Activated naive CD8-positive, alpha-beta T cell treated with anti-CD3 and anti-CD28 coated beads, Interleukin-2, amount 10 ng/mL, durations not matched to agents 7 days and 5 days (primary cell): ENCODE measurements around the gene PRDX5. TPM values are rescaled to one million over a fixed set of nuclear protein-coding genes. Genes with fewer than 3 reads are reported as not detected.

ENCODE experiments used
- ATAC-seq: fragments of 150-1000 bp; cut with Tn5 transposase; one replicate; pipeline ENCODE4 v1.10.0; 2021; ENCODE audit warnings: low read depth, moderate library complexity
- POLR2A ChIA-PET: fragments of 350-600 bp; sonication (Branson Sonifier 250); formaldehyde crosslinking; loops from one replicate; lab custom pipeline; 2021; ENCODE audit warnings: antibody characterized with exemption; lab: Charles Lee
- DNase-seq: peaks from one replicate; pipeline ENCODE4 v3.0.0; 2021
- H3K27ac Mint-ChIP-seq: one replicate; pipeline ENCODE4 v1.8.0; 2022; ENCODE audit warnings: mild to moderate bottlenecking, mixed read lengths
- H3K27me3 Mint-ChIP-seq: one replicate; pipeline ENCODE4 v1.8.0; 2022; ENCODE audit warnings: mild to moderate bottlenecking, moderate library complexity, mixed read lengths
- H3K36me3 Mint-ChIP-seq: one replicate; pipeline ENCODE4 v1.8.0; 2021; ENCODE audit warnings: mild to moderate bottlenecking, mixed read lengths
- H3K4me1 Mint-ChIP-seq: one replicate; pipeline ENCODE4 v1.8.0; 2021; ENCODE audit warnings: mixed read lengths
- H3K4me3 Mint-ChIP-seq: one replicate; pipeline ENCODE4 v1.8.0; 2022; ENCODE audit warnings: mild to moderate bottlenecking, moderate library complexity, mixed read lengths
- H3K9me3 Mint-ChIP-seq: one replicate; pipeline ENCODE4 v1.8.0; 2021; ENCODE audit warnings: mixed read lengths
- total RNA-seq, 2 experiments: library from RNA; stranded (reverse); gene quantifications; one replicate each; pipeline ENCODE4 v1.2.3, GENCODE V29; 2021

The PRDX5 gene
- total RNA-seq, 2 experiments from 2014 or later = 85.1 to 91.2 TPM

DNA sequence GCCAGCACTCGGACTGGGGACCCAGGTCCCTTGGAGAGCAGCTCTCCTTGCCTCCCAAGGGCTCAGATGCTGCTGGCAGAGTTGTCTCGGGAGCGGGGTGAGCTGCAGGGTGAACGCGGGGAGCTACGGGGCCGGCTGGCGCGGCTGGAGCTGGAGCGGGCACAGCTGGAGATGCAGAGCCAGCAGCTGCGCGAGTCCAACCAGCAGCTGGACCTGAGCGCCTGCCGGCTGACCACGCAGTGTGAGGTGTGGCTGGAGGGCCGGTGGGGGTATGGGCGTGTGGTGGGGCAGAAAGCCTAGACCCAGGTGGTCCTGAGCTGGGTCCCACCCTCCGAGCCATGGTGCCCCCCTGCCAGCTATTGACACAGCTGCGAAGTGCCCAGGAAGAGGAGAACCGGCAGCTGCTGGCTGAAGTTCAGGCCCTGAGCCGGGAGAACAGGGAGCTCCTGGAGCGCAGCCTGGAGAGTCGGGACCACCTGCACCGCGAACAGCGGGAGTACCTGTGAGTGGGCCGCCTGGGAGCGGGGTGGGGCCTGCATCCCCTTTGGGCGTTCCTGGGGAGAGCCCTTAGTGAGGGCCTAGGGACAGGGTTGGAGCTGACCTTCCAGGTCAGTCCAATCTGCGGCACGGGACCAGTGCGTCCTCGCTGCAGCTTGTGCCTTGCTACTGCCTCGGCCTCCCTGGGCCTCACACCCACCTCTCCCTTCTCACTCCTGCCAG, 35.2 kb downstream of the PRDX5 start:
- Mint-ChIP-seq H3K4me1 (peaks cover 8% of the 10 kb centered on the region), H3K27ac (no peak overlapping the region), H3K9me3 (no peaks in the 10 kb centered on the region), H3K4me3 (no peak overlapping the region), H3K27me3 (no peaks in the 10 kb centered on the region), H3K36me3 (peaks cover 6% of the 10 kb centered on the region)
- ATAC-seq = no peak
- POLR2A ChIA-PET = interaction anchor here (0.8 to 2.3 kb wide), 3 partner anchors 8 to 35 kb away, joined by 3 to 11 read pairs (median 8); partner anchors contain the start of genes PRDX5 and TRMT112
- DNase-seq = no peak

DNA sequence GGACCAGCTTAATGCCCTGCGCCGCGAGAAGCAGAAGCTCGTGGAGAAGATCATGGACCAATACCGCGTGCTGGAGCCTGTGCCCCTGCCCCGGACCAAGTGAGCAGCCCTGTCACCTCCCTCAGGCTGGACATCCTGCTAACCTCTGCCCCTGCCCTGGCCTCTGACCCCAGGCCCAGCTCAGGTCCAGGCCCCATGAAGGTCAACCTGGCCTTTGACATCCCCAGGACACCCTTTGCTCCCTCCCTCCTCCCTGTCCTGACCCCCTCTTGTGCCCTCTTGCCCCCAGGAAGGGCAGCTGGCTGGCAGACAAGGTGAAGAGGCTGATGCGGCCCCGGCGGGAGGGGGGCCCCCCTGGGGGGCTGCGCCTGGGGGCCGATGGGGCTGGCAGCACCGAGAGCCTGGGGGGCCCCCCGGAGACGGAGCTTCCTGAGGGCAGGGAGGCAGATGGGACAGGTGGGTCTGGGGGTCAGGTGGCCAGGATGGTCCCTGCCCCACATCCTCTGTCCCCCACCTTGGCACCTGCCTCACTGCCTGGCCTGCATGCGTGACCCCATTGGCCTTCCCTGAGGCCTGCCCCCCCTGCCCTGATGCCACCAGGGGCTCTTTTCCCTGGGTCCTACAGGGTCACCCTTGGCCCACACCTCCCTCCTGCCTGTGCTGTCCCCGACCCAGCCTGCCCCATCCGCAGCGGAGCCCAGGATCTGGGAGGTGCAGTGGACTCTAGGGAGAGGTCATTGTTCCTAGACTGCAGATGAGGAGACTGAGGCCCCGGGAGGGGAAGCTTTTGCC, 36.0 kb downstream of the PRDX5 start:
- POLR2A ChIA-PET = interaction anchor here (0.5 to 2.3 kb wide), 6 partner anchors 9 to 131 kb away, joined by 3 to 17 read pairs (median 6); partner anchors contain the start of genes PRDX5 and TRMT112
- no peak overlapping the region for H3K4me3 Mint-ChIP-seq
- no peak overlapping the region for H3K27ac Mint-ChIP-seq
- H3K27me3 Mint-ChIP-seq = no peaks in the 10 kb centered on the region
- H3K36me3 Mint-ChIP-seq = peaks cover 6% of the 10 kb centered on the region
- DNase-seq (no peak), ATAC-seq (no peak)
- no peaks in the 10 kb centered on the region for H3K9me3 Mint-ChIP-seq
- H3K4me1 Mint-ChIP-seq = peaks cover 9% of the 10 kb centered on the region

DNA sequence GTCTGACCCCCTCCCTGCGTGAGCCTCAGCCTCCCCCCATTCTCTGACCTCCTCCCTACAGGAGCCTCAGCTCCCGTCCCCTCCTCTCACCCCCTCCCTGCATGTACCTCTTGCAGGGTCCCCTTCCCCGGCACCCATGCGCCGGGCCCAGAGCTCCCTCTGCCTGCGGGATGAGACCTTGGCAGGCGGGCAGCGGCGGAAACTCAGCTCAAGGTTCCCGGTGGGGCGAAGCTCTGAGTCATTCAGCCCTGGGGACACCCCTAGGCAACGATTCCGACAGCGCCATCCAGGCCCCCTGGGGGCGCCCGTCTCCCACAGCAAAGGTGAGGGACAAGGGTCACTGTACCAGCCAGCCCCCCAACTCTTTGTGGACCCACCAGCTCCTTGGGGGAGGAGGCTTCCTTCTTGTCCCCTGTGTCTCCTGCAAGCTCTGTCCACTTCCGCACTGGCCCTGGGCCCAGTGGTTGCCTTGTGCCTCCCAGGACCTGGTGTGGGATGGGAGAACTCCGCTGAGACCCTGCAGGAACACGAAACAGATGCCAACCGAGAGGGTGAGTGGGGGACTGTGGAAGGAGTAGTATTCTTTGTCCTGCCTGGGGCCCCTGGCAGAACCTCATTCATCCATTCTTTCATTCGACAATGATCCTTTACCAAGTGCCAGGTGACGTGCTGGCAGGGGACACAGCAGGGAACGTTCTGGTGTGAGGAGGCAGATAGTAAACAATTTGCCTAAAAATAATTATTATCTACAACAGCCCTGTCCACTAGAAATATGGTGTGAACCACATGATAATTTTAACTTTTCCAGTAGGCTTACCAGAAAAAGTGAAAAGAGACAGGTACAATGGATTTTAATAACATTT, 37.4 kb downstream of the PRDX5 start:
- peaks cover 6% of the 10 kb centered on the region for H3K36me3 Mint-ChIP-seq
- H3K4me3 Mint-ChIP-seq = no peak overlapping the region
- peak; percentile 26 for ATAC-seq
- no peaks in the 10 kb centered on the region for H3K9me3 Mint-ChIP-seq
- POLR2A ChIA-PET = interaction anchor here (0.6 to 1.3 kb wide), 5 partner anchors 9 to 813 kb away, joined by 3 to 17 read pairs (median 5); partner anchors contain the start of genes PRDX5 and TRMT112
- peaks cover 17% of the 10 kb centered on the region for H3K4me1 Mint-ChIP-seq
- peak overlapping the region; percentile 54 for H3K27ac Mint-ChIP-seq
- DNase-seq = peak; percentile 64
- H3K27me3 Mint-ChIP-seq = no peaks in the 10 kb centered on the region

DNA sequence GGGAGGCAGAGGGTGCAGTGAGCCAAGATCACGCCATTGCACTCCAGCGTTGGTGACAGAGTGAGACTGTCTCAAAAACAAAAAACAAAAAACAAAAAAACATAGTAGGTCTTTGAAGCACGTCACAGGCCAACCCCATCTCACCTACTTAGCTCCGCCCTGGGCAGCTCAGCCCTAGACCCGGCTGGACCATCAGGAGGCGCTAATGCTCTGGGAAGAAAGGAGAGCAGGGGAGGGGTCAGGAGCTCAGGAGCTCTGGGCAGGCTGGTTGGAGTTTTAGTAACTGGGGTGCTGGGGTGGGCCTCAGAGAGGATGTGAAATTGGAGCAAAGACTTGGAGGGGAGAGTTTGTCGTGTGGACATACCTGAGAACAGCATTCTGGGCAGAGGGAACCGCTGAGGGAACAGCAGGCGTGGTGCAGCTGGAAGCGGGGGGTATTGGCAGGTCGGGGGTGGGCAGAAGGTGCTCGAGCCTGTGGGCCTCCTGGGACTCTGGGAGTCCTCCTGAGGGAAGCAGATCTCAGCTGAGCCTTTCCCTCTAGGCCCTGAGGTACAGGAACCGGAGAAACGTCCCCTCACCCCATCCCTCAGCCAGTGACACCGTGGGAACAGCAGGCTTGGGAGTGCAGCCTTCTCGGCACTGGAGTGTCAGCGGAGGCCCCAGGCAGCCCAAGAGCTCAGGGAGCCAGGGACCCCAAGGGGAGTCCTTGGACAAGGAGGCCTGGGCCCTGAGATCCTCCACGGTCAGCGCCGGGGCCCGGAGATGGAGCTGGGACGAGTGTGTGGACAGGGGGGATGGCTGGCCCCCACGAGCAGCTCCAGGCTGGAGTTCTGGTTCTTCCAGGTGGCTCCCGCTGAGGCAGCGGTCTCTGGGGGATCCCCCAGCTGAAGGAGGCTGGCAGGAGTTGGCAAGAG, 38.8 kb downstream of the PRDX5 start:
- DNase-seq (no peak), ATAC-seq (no peak)
- Mint-ChIP-seq H3K4me3 (peak overlapping the region; percentile 26), H3K27ac (peak overlapping the region; percentile 63), H3K36me3 (peaks cover 5% of the 10 kb centered on the region), H3K4me1 (peaks cover 21% of the 10 kb centered on the region), H3K27me3 (no peaks in the 10 kb centered on the region), H3K9me3 (no peaks in the 10 kb centered on the region)
- POLR2A ChIA-PET = interaction anchor here (1.5 to 3.6 kb wide), 2 partner anchors 16 to 39 kb away, joined by 3 to 17 read pairs; partner anchors contain the start of genes CCDC88B, PRDX5 and TRMT112

DNA sequence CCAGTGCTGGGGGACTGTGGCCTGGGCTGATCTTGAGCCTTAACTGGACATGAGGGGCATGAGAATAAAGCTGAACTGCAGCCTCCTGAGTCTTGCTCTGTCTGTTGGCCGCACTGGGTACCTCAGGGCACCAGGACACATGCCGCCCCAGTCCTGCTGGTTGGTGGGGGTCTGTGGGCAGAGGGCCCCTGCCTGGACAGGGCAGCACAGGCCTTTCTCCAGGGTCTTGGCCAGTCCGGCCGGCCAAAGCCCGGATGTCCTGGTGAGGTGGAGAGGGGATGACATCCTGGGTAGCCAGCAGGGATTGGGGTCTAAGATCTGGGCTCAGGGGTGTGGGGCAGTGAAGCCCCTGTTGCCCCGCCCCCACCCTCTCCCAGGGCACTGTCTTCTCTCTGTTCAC, 39.5 kb downstream of the PRDX5 start:
- POLR2A ChIA-PET = interaction anchor here (1.5 to 3.6 kb wide), 2 partner anchors 17 to 40 kb away, joined by 3 to 17 read pairs; partner anchors contain the start of genes CCDC88B, PRDX5 and TRMT112
- Mint-ChIP-seq H3K27ac (peak overlapping the region; percentile 70), H3K9me3 (no peaks in the 10 kb centered on the region)

DNA sequence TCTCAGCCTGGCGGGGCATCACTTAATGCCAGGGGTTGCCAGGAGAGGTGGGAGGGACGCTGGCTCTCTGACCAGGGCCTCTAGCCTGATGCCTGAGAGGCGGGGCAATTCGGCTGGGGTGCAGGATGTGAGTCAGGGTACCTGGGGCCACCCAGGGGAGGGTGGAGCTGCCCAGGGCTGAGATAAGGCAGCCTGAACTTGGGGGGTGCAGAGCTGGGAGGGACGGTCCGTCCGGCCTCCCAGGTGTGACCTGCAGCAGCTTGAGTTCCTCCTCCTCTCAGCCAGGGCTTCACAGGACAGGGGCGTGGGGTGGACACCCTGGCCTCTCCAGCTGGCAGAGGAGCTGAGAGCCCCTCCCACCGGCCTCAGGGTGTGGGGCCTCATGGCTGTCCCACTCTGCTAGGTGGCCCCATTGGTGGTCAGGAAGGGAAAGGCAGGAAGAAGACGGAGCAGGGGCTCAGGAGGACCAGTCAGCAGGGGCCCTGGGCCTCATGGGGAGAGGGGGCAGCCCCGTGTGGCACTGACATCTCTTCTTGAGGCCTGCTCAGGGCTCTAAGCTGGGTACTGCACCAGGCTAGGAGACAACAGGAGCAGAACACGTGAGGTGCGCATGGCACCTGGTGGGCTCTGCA, 40.1 kb downstream of the PRDX5 start:
- H3K4me3 Mint-ChIP-seq = peak overlapping the region; percentile 72
- H3K36me3 Mint-ChIP-seq = peaks cover 10% of the 10 kb centered on the region
- no peaks in the 10 kb centered on the region for H3K9me3 Mint-ChIP-seq
- peaks cover 24% of the 10 kb centered on the region for H3K4me1 Mint-ChIP-seq
- DNase-seq (no peak), ATAC-seq (no peak)
- H3K27me3 Mint-ChIP-seq = no peaks in the 10 kb centered on the region
- peak overlapping the region; percentile 70 for H3K27ac Mint-ChIP-seq
- POLR2A ChIA-PET = interaction anchor here (1.5 to 3.6 kb wide), 2 partner anchors 41 to 117 kb away, joined by 3 to 17 read pairs; partner anchors contain the start of genes FKBP2, PRDX5 and TRMT112

More for the DNA sequence above, 39.5 kb downstream of the PRDX5 start:
- peaks cover 9% of the 10 kb centered on the region for H3K36me3 Mint-ChIP-seq
- no peak for DNase-seq
- peaks cover 24% of the 10 kb centered on the region for H3K4me1 Mint-ChIP-seq
- no peak overlapping the region for H3K4me3 Mint-ChIP-seq
- H3K27me3 Mint-ChIP-seq = no peaks in the 10 kb centered on the region
- no peak for ATAC-seq

DNA sequence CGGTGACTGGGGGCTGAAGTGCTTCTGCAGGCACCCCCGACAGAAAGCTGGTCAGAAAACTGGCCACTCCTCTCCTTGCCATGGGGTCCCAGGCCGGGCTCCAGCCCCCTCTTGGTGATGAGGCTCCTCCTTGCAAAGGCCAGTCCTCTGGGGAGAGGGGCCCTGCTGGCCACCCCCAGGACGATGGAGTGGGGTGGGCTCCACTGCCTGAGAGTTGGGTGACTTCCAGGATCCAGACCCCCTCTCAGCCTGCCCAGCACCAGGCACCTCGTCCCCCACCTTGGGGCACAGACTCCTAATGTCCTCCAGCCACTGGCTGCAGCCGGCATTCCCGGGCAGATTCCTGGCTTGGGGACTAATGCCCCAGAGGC, 40.6 kb downstream of the PRDX5 start:
- Mint-ChIP-seq H3K36me3 (peaks cover 14% of the 10 kb centered on the region), H3K4me1 (peaks cover 24% of the 10 kb centered on the region), H3K27me3 (no peaks in the 10 kb centered on the region), H3K27ac (no peak overlapping the region), H3K9me3 (no peaks in the 10 kb centered on the region), H3K4me3 (peak overlapping the region; percentile 72)
- POLR2A ChIA-PET = interaction anchor here (1.5 to 3.6 kb wide), 2 partner anchors 41 to 117 kb away, joined by 3 to 17 read pairs; partner anchors contain the start of genes FKBP2, PRDX5 and TRMT112
- ATAC-seq = no peak
- DNase-seq = no peak

DNA sequence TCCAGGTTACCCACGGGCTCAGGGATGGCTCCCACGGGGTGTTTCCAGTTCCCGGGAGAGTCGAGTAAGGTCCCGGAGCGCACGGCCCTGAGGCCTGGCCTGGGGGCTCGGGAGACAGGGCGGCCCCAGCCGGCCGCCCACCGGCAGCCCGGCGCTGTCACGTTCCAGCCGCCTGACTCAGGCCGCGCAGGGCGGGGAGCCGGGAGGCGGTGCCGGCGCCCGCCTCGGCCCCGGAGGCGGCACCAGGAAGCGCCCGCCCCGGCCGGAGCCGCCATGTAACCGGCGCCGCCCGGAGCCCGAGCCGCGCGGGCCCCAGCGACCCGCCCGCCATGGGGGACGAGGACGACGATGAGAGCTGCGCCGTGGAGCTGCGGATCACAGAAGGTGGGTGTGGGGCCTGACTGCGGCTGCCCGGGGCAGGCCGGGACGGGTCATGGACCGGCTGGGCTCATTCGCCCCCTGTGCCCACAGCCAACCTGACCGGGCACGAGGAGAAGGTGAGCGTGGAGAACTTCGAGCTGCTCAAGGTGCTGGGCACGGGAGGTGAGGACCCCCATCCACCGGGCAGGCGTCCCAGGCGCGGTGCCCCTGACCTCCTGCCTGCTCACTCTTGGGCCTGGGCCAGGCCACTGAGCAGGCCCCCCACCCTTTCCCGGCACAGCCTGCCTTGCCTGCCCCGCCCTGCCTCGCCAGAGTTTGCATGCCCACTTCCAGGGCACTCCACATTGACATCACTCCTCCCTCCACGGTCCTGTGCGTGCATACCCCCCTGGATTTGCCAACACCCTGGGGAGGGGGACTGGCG, 41.2 kb downstream of the PRDX5 start, which contains the start of gene RPS6KA4:
Gene RPS6KA4 (plus strand): TSS at position 256 of the 805 bp plus-strand sequence. CDS start 74 bp downstream, at position 330.
- no peaks in the 10 kb centered on the region for H3K27me3 Mint-ChIP-seq
- POLR2A ChIA-PET = interaction anchor here (0.5 to 3.6 kb wide), 7 partner anchors 9 to 383 kb away, joined by 3 to 17 read pairs (median 4); partner anchors contain the start of genes ESRRA, FKBP2, PRDX5 and TRMT112
- no peaks in the 10 kb centered on the region for H3K9me3 Mint-ChIP-seq
- H3K27ac Mint-ChIP-seq = peak within 1 kb of the TSS; percentile 70
- H3K4me1 Mint-ChIP-seq = peaks cover 24% of the 10 kb centered on the region
- peaks cover 17% of the 10 kb centered on the region for H3K36me3 Mint-ChIP-seq
- DNase-seq = peak; percentile 79
- H3K4me3 Mint-ChIP-seq = peak within 1 kb of the TSS; percentile 92
- ATAC-seq = peak; percentile 78

DNA sequence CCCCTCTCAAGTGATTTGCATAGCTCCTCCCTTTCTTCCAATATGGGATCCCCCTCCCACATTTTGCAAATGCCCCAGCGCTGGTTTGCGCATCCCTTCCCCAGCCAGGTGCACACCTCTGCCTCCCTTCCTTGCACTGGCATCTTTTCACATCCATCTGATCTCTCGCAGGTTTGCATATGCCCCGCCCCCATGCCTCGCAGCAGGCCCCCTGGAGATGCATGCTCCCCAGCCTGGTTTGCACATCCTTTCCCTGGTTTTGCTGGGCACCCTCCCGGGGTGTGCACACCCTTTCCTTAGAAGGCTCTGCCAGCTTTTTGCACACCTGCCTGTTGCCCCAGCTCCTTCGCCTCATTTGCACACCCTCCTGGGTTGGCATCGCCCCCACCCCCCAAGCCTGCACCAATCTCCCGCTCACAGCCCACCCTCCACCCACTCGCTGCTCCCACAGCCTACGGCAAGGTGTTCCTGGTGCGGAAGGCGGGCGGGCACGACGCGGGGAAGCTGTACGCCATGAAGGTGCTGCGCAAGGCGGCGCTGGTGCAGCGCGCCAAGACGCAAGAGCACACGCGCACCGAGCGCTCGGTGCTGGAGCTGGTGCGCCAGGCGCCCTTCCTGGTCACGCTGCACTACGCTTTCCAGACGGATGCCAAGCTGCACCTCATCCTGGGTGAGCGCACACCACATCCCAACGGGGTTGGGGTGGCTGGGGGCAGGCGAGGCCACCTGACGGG, 42.0 kb downstream of the PRDX5 start:
- Mint-ChIP-seq H3K4me3 (peak overlapping the region; percentile 92), H3K27ac (peak overlapping the region; percentile 67), H3K36me3 (peaks cover 17% of the 10 kb centered on the region), H3K9me3 (no peaks in the 10 kb centered on the region), H3K27me3 (no peaks in the 10 kb centered on the region), H3K4me1 (peaks cover 27% of the 10 kb centered on the region)
- ATAC-seq (peak; percentile 44), DNase-seq (peak; percentile 68)
- POLR2A ChIA-PET = interaction anchor here (0.5 to 3.6 kb wide), 9 partner anchors 9 to 384 kb away, joined by 3 to 17 read pairs (median 4); partner anchors contain the start of genes CCDC88B, ESRRA, FKBP2 and PRDX5

DNA sequence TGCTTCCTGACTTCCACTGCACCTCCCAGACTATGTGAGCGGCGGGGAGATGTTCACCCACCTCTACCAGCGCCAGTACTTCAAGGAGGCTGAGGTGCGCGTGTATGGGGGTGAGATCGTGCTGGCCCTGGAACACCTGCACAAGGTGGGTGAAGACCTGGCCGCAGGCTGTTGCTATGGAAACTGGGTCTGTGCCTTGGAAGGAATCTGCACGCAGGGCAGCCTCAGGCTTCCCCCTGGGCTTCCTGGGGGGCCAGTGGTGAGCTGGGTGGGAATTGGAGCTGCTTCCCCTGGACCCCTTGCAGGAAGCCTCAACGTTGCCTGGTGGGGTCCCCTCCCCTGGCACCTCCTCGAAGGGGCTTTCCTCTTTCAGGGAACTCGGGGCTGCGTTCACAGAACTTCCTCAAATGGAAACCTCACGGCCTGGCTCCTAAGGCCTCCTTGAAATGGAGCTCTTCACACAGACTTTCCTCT, 42.6 kb downstream of the PRDX5 start:
- Mint-ChIP-seq H3K4me1 (peaks cover 27% of the 10 kb centered on the region), H3K27me3 (no peaks in the 10 kb centered on the region), H3K36me3 (peaks cover 20% of the 10 kb centered on the region), H3K9me3 (no peaks in the 10 kb centered on the region), H3K4me3 (peak overlapping the region; percentile 92), H3K27ac (no peak overlapping the region)
- POLR2A ChIA-PET = interaction anchor here (0.6 to 3.6 kb wide), 5 partner anchors 12 to 173 kb away, joined by 3 to 17 read pairs (median 4); partner anchors contain the start of genes CCDC88B, PRDX5 and TRMT112
- ATAC-seq (peak; percentile 7), DNase-seq (no peak)
